SK-N-SH (cell line): ENCODE measurements around the gene EGFL8.
"Not testable (repeated sequence)": the region's sequence is repeated elsewhere in the genome, so short reads cannot be mapped to it uniquely, and the experiment has no call there.

ENCODE experiments used
- MXI1 ChIP-seq: IDR thresholded peaks from 2 replicates; pipeline ENCODE4 v1.6.1; 2012; ENCODE audit warnings: mild to moderate bottlenecking, low read depth, low read length, improper control_type of control experiment
- POLR2AphosphoS5 ChIP-seq: IDR thresholded peaks from 2 replicates; pipeline ENCODE4 v1.6.1; 2012; ENCODE audit warnings: low read depth, low read length
- TF ChIP-seq, protein P1 (sequence below): IDR thresholded peaks from 2 replicates; pipeline ENCODE4 v1.6.1; 2012; ENCODE audit warnings: mild to moderate bottlenecking, low read depth, low read length, moderate library complexity
- TF ChIP-seq, protein P2 (sequence below): IDR thresholded peaks from 2 replicates; pipeline ENCODE4 v1.4.0; 2012; ENCODE audit warnings: low read depth, borderline replicate concordance
- TF ChIP-seq, protein P3 (sequence below): IDR thresholded peaks from 2 replicates; pipeline ENCODE4; 2012

DNA sequence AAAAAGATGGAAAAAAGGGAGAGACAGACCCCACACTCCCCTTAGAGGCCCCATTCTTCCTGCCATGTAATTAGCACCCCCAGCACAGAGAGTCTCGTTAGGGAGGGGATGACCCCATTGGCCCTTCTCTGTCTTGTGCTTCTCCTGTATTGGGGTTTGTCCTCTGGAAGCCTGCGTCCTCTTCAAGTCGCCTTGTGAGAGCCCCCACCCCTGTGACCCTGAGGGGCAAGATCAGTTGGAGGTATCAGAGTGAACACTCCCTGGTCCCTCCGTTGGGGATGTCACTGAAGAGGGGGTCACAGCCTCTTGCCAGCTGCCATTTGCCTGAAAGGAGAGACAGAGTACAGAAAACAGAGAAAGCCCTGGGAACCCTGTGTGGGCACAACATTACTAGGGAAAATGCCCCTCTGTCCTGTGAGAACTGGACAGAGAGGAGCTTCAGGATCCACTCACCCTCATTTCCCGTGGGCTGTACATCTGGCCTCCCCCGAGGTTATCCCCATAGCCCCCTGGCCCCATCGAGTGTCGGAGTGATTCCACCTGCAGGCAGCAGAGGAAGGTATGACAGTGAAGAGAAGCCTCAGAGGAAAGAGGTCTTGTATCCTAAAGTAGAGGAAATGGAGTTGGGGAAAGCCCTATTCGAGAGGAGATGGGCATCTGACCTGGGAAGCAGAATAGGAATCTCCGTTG lies 21.9 kb downstream of the EGFL8 start:
- TF ChIP-seq POLR2AphosphoS5, MXI1: not testable (repeated sequence)
- TF ChIP-seq, protein P1, sequence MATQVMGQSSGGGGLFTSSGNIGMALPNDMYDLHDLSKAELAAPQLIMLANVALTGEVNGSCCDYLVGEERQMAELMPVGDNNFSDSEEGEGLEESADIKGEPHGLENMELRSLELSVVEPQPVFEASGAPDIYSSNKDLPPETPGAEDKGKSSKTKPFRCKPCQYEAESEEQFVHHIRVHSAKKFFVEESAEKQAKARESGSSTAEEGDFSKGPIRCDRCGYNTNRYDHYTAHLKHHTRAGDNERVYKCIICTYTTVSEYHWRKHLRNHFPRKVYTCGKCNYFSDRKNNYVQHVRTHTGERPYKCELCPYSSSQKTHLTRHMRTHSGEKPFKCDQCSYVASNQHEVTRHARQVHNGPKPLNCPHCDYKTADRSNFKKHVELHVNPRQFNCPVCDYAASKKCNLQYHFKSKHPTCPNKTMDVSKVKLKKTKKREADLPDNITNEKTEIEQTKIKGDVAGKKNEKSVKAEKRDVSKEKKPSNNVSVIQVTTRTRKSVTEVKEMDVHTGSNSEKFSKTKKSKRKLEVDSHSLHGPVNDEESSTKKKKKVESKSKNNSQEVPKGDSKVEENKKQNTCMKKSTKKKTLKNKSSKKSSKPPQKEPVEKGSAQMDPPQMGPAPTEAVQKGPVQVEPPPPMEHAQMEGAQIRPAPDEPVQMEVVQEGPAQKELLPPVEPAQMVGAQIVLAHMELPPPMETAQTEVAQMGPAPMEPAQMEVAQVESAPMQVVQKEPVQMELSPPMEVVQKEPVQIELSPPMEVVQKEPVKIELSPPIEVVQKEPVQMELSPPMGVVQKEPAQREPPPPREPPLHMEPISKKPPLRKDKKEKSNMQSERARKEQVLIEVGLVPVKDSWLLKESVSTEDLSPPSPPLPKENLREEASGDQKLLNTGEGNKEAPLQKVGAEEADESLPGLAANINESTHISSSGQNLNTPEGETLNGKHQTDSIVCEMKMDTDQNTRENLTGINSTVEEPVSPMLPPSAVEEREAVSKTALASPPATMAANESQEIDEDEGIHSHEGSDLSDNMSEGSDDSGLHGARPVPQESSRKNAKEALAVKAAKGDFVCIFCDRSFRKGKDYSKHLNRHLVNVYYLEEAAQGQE: not testable (repeated sequence)
- TF ChIP-seq, protein P2, sequence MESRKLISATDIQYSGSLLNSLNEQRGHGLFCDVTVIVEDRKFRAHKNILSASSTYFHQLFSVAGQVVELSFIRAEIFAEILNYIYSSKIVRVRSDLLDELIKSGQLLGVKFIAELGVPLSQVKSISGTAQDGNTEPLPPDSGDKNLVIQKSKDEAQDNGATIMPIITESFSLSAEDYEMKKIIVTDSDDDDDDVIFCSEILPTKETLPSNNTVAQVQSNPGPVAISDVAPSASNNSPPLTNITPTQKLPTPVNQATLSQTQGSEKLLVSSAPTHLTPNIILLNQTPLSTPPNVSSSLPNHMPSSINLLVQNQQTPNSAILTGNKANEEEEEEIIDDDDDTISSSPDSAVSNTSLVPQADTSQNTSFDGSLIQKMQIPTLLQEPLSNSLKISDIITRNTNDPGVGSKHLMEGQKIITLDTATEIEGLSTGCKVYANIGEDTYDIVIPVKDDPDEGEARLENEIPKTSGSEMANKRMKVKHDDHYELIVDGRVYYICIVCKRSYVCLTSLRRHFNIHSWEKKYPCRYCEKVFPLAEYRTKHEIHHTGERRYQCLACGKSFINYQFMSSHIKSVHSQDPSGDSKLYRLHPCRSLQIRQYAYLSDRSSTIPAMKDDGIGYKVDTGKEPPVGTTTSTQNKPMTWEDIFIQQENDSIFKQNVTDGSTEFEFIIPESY: not testable (repeated sequence)
- TF ChIP-seq, protein P3, sequence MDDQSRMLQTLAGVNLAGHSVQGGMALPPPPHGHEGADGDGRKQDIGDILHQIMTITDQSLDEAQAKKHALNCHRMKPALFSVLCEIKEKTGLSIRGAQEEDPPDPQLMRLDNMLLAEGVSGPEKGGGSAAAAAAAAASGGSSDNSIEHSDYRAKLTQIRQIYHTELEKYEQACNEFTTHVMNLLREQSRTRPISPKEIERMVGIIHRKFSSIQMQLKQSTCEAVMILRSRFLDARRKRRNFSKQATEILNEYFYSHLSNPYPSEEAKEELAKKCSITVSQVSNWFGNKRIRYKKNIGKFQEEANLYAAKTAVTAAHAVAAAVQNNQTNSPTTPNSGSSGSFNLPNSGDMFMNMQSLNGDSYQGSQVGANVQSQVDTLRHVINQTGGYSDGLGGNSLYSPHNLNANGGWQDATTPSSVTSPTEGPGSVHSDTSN: not testable (repeated sequence)
